Kidney epithelial cell (primary cell): Measurements from ENCODE around the gene FOCAD. TPM values are rescaled to one million over a fixed set of nuclear protein-coding genes. Genes with fewer than 3 reads are reported as not detected.

Experiments
- DNase-seq: peaks from one replicate; pipeline ENCODE4 v3.0.0-alpha.2; 2010; ENCODE audit warnings: low read depth
- H3K27me3 ChIP-seq: 2 replicates; pipeline ENCODE4 v1.6.0; 2011; ENCODE audit warnings: low read length; ENCODE audit not compliant: control insufficient read depth, insufficient read depth
- H3K36me3 ChIP-seq: 2 replicates; pipeline ENCODE4 v1.5.1; 2011; ENCODE audit warnings: low read length; ENCODE audit not compliant: control insufficient read depth, insufficient read depth
- H3K4me3 ChIP-seq: 2 replicates; pipeline ENCODE4 v1.5.1; 2011; ENCODE audit warnings: low read depth, mild to moderate bottlenecking, control low read depth, low read length
- CTCF ChIP-seq: IDR thresholded peaks from 2 replicates; pipeline ENCODE4 v1.5.1; 2011; ENCODE audit warnings: mild to moderate bottlenecking, moderate library complexity, low read length, control low read depth, inconsistent platforms; ENCODE audit not compliant: insufficient read depth, poor library complexity, severe bottlenecking
- total RNA-seq: library from RNA; depleted of rRNA; stranded (reverse); fragments of >200 nt; gene quantifications from 2 replicates; pipeline ENCODE4 v1.2.3, GENCODE V29; 2015

Gene FOCAD
- total RNA-seq, 1 donor from 2014 or later: 62.9 TPM

GRCh38 chr9:20740929-20741582, 57.0 kb downstream of the FOCAD start:
- Histone ChIP-seq H3K4me3 (no peak overlapping the region), H3K27me3 (no peaks in the 10 kb centered on the region), H3K36me3 (no peaks in the 10 kb centered on the region)
- DNase-seq: no peak
- no peak for TF ChIP-seq CTCF

- no peak for TF ChIP-seq CTCF
- no peaks in the 10 kb centered on the region for H3K27me3 ChIP-seq
- no peaks in the 10 kb centered on the region for H3K36me3 ChIP-seq
- no peak for DNase-seq
- H3K4me3 ChIP-seq: no peak overlapping the region
Observed at GRCh38 chr9:20742833-20743232, 58.8 kb downstream of the FOCAD start.

GRCh38 chr9:20744036-20744630, 60.1 kb downstream of the FOCAD start:
- Histone ChIP-seq H3K27me3 (no peaks in the 10 kb centered on the region), H3K36me3 (no peaks in the 10 kb centered on the region), H3K4me3 (no peak overlapping the region)
- no peak for DNase-seq
- no peak for TF ChIP-seq CTCF

- Histone ChIP-seq H3K36me3 (no peaks in the 10 kb centered on the region), H3K4me3 (no peak overlapping the region), H3K27me3 (no peaks in the 10 kb centered on the region)
- no peak for DNase-seq
- TF ChIP-seq CTCF: no peak
Observed at GRCh38 chr9:20746967-20747366, 62.9 kb downstream of the FOCAD start.

GRCh38 chr9:20749496-20750198, 65.6 kb downstream of the FOCAD start:
- H3K27me3 ChIP-seq: no peaks in the 10 kb centered on the region
- H3K4me3 ChIP-seq: no peak overlapping the region
- no peaks in the 10 kb centered on the region for H3K36me3 ChIP-seq
- DNase-seq: no peak
- TF ChIP-seq CTCF: no peak
